HG03196 (cell line): ENCODE measurements around the gene ENDOD1.

Source experiments
- ATAC-seq: cut with Tn5 transposase; IDR thresholded peaks from one replicate; pipeline ENCODE4 v1.9.1; 2021; ENCODE audit not compliant: unreplicated experiment

Gene ENDOD1

DNA sequence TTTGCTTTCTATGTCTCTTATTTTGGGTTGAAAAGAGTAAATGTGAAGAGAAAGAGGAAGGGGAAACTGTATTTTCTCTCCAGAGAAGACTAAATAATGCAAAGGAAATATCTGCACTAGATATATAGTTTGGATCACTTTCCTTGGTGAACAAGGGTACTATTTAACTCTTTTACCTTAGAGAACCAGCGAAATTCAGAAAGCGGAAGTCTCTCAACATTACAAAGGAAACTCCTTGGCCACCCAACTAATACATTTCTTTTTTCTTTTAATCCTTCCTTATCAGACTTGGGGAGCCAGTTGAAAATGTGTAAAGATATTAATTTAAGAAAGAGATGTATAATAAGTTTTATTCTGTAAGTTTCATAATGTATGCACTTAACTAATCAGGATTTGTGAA, 77.1 kb downstream of the ENDOD1 start:
- ATAC-seq, result no peak

DNA sequence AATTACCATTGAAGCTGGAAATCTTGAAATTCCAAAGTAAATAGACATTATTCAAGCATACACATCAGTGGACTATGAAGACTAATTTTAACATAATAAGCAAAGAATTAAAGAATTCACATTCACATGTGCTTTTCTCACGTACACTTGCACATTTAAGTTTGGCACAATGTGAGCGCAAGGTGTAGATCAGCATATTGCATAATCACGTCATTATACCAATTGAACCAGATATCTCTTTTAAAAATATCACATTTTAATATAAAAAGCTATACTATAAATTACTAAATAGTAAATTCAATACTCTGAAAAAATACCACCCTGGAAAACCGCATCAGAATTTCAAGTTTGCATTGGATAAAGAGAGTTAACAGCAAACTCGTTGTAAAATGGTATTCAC, 80.6 kb downstream of the ENDOD1 start:
- no peak for ATAC-seq

DNA sequence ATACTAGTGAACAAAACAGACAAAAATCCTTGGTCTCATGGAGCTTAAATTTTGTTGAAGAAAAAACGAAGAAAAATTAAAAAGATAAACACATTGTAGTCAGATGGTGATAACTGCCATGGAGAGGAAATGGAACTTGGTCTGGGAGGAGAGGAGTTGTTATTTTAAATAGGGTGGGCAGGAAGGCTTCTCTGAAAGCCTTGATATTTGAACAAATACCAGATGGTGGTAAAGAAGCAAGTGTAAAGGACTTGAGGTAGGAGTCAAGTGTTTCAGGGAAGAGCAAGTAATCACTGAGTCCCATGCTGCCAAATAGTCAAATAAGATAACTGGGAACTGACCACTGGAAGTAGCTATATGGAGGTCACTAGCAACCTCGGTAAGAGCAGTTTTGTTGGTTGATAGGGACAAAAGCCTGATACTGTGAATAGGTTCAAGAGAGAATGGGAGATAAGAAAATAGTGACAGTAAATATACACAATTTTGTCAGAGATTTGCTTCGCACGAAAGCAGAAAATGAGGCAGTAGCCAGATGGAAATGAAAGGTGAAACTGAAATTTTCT, 86.3 kb downstream of the ENDOD1 start:
- ATAC-seq, result no peak
